GM23248 (cell line): Measurements from ENCODE around the gene LRRC1.

Experiments
- EZH2 ChIP-seq: fragments of 200-600 bp; sonication (generic); IDR thresholded peaks from 2 replicates; pipeline ENCODE4 v1.6.1; 2018; ENCODE audit warnings: antibody characterized with exemption, mild to moderate bottlenecking; ENCODE audit not compliant: insufficient read depth, poor library complexity, severe bottlenecking
- EZH2phosphoT487 ChIP-seq: fragments of 200-600 bp; sonication (generic); IDR thresholded peaks from 2 replicates; pipeline ENCODE4 v1.6.1; 2018; ENCODE audit warnings: antibody characterized with exemption, moderate library complexity, mild to moderate bottlenecking, low read depth; ENCODE audit not compliant: insufficient read depth

- TF ChIP-seq EZH2phosphoT487 (no peak), EZH2 (no peak)
Measured at GRCh38 chr6:53956068-53956711, 161.4 kb downstream of the LRRC1 start.
